BLaER1 (cell line): Measurements from ENCODE around the gene SEC24C.
"Not testable (repeated sequence)": the region's sequence is repeated elsewhere in the genome, so short reads cannot be mapped to it uniquely, and the experiment has no call there.

Experiments
- H3K27ac ChIP-seq: shearing (Covaris generic); formaldehyde crosslinking; 2 replicates; pipeline ENCODE4 v1.8.1; 2022
- H3K27me3 ChIP-seq: shearing (Covaris generic); formaldehyde crosslinking; 2 replicates; pipeline ENCODE4 v1.8.1; 2022
- H3K36me3 ChIP-seq: shearing (Covaris generic); formaldehyde crosslinking; 2 replicates; pipeline ENCODE4 v1.8.1; 2022
- H3K4me1 ChIP-seq: shearing (Covaris generic); formaldehyde crosslinking; 2 replicates; pipeline ENCODE4 v1.8.1; 2022
- H3K4me2 ChIP-seq: shearing (Covaris generic); formaldehyde crosslinking; 2 replicates; pipeline ENCODE4 v1.8.1; 2022
- H3K4me3 ChIP-seq: shearing (Covaris generic); formaldehyde crosslinking; 2 replicates; pipeline ENCODE4 v1.8.1; 2022
- H3K9ac ChIP-seq: shearing (Covaris generic); formaldehyde crosslinking; 2 replicates; pipeline ENCODE4 v1.8.1; 2022
- H3K9me3 ChIP-seq: shearing (Covaris generic); formaldehyde crosslinking; 2 replicates; pipeline ENCODE4 v1.8.1; 2022
- H4K20me1 ChIP-seq: shearing (Covaris generic); formaldehyde crosslinking; 2 replicates; pipeline ENCODE4 v1.8.1; 2022
- Cebpa-rat ChIP-seq: shearing (Covaris generic); IDR thresholded peaks from 2 replicates; pipeline ENCODE4 v1.8.1; 2022

Gene SEC24C

DNA sequence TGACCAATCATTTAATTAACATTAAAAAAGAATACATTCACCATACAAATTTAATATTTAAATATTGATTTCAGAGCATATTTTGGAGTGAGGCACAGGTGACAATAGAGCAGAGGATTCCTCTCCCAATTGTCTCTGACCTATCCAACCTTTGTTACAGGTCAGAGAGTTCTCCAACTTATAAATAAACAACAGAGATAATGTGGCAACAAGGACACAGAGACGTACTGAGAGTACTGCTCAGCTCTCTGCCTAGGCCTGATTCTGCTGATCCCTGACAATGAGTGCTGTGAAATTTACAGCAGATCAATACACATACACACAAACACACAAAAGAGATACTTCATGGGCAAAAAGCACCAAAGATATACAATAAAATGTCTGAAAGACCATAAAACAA is 27.9 kb upstream of the SEC24C start:
- Histone ChIP-seq H4K20me1 (no peaks in the 10 kb centered on the region), H3K9me3 (no peaks in the 10 kb centered on the region), H3K27me3 (no peaks in the 10 kb centered on the region), H3K27ac (no peak overlapping the region), H3K9ac (no peak overlapping the region), H3K4me2 (no peak overlapping the region), H3K4me3 (no peak overlapping the region), H3K36me3 (peaks cover 60% of the 10 kb centered on the region), H3K4me1 (peaks cover 15% of the 10 kb centered on the region)
- no peak for TF ChIP-seq Cebpa-rat

DNA sequence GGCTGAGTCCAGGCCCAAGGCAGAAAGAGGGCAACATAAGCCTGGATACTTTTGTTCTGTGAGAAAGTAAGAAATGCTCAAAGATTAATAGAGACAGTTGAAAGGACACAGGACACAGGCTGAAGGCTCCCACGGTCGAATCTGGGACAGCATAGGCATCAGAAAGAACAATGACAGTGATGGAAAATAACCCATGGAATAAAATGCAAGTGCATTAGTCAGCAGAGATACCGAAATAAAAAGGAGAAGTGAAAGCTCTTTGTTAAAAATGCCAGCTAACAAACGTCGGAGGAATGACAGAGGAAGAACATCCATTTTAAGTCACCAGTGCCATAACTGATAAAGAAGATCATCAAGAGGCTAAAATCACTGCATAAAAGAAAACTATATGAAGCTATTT is 26.6 kb upstream of the SEC24C start:
- Histone ChIP-seq H3K36me3 (peaks cover 66% of the 10 kb centered on the region), H3K4me1 (peaks cover 15% of the 10 kb centered on the region), H3K4me3 (no peak overlapping the region), H3K9ac (peak overlapping the region; percentile 45; the same call in 1 of the 2 replicates), H3K27me3 (no peaks in the 10 kb centered on the region), H4K20me1 (no peaks in the 10 kb centered on the region), H3K9me3 (no peaks in the 10 kb centered on the region), H3K27ac (peak overlapping the region; percentile 52), H3K4me2 (peak overlapping the region; percentile 37)
- TF ChIP-seq Cebpa-rat, result no peak

DNA sequence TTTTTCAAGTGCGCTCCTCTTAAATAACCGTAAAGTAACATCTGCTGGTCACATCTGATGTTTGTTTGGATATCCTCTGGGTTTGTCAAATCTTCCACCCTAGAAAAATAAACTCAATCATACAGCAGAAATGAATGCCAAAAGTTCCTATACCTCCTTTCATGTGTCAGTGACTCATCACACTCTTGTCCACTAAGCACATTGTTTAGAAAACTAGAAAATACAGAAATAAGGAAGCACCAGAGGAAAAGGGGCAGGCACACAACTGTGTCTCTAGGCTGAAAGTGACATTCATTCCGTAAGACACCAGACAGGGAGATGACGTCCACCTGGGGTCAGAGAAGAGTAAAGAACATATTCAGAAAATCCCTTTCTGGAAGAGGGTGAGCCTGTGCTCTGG is 23.6 kb upstream of the SEC24C start:
- H3K36me3 ChIP-seq, result peaks cover 78% of the 10 kb centered on the region

DNA sequence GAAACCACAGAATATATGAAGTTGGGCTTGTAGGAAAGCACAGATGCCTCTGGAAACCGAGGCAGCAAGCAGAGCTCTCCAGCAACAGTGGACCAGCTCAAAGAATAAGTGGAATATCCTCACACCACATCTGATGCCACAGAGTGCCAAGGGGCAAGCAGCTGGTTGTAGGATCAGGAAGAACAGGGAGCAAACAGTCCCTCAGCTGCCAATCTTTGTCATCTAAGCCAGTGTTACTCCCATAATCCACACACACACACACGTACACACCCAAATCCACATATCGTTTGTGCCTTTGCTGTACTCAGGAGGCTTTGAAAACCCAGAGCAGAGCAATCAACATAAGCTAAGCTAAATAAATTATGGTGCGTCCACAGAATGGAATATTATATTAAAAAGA is 20.7 kb upstream of the SEC24C start:
- Histone ChIP-seq H3K27ac (no peak overlapping the region), H3K4me1 (no peaks in the 10 kb centered on the region), H3K36me3 (peaks cover 88% of the 10 kb centered on the region), H3K9ac (no peak overlapping the region), H3K4me2 (no peak overlapping the region), H3K9me3 (no peaks in the 10 kb centered on the region), H3K4me3 (no peak overlapping the region), H4K20me1 (no peaks in the 10 kb centered on the region), H3K27me3 (no peaks in the 10 kb centered on the region)
- TF ChIP-seq Cebpa-rat, result no peak

More for the DNA sequence above, 23.6 kb upstream of the SEC24C start:
- not testable (repeated sequence) for H3K27me3 ChIP-seq, H3K4me3 ChIP-seq, H3K9me3 ChIP-seq, H4K20me1 ChIP-seq, H3K4me2 ChIP-seq, H3K27ac ChIP-seq, H3K9ac ChIP-seq
- H3K4me1 ChIP-seq, result peaks cover 15% of the 10 kb centered on the region

DNA sequence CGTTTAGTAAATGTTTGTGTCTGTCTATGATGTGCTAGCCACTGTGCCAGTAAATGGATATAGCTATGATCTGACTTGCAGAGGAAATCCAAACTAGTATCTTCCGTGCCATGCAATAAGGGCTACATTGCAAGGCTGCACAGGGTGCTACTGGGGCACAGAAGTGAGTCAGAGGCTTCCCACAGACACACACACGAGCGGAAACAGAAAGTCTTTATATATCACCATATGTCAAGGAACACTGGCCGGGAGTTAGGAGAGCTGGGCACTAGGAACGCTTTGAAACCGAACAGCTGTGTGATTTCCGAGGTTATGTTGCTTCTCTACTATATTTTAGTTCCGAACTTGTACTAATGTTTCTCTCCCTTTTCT is 14.4 kb upstream of the SEC24C start:
- Histone ChIP-seq H3K9ac (peak overlapping the region; percentile 93), H3K4me3 (peak overlapping the region; percentile 89), H3K27ac (peak overlapping the region; percentile 82), H3K4me2 (peak overlapping the region; percentile 92), H3K4me1 (peaks cover 12% of the 10 kb centered on the region), H3K36me3 (peaks cover 66% of the 10 kb centered on the region)
- not testable (repeated sequence) for H3K9me3 ChIP-seq, H4K20me1 ChIP-seq, H3K27me3 ChIP-seq

DNA sequence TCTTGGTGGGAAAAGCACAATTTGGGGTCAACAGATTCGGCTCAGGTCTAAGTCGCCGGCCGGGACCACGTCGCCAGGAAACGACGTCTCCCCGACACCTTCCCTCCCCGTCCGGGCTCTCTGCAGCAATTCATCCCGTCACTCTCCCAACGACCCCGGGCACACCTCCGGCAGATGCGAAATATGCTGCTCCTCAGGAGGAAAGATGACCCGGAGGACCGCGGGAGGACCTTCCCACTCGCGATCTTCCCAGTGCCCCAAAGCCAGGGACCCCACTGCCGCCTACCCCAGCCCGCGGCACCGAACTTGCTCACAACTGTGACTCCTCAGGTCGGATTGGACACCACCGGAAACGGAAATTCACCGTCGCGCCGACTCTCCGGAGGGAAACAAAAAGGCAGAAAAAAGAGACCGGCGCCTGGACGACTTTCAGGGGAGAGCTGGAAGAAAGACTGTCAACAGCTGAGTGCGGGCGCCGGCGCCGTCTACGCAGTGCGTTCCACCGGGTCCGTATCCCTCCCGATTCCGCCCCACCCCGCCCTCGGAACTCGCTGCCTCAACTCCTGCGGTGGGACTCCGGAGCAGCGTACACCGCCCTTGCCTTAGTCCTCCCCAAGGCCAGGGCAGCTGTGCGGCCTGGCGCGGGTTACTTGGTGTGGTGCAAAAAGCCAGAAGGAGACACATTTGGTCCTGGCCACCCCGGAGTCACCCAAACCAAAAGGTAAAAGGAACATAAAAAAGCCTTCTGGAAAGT is 13.8 kb upstream of the SEC24C start:
- Histone ChIP-seq H3K4me3 (peak overlapping the region; percentile 89), H4K20me1 (peaks cover 6% of the 10 kb centered on the region; the same call in 1 of the 2 replicates), H3K9ac (peak overlapping the region; percentile 93), H3K27ac (peak overlapping the region; percentile 82), H3K4me2 (peak overlapping the region; percentile 92), H3K36me3 (peaks cover 63% of the 10 kb centered on the region), H3K4me1 (peaks cover 12% of the 10 kb centered on the region), H3K9me3 (no peaks in the 10 kb centered on the region), H3K27me3 (no peaks in the 10 kb centered on the region)
- no peak for TF ChIP-seq Cebpa-rat

DNA sequence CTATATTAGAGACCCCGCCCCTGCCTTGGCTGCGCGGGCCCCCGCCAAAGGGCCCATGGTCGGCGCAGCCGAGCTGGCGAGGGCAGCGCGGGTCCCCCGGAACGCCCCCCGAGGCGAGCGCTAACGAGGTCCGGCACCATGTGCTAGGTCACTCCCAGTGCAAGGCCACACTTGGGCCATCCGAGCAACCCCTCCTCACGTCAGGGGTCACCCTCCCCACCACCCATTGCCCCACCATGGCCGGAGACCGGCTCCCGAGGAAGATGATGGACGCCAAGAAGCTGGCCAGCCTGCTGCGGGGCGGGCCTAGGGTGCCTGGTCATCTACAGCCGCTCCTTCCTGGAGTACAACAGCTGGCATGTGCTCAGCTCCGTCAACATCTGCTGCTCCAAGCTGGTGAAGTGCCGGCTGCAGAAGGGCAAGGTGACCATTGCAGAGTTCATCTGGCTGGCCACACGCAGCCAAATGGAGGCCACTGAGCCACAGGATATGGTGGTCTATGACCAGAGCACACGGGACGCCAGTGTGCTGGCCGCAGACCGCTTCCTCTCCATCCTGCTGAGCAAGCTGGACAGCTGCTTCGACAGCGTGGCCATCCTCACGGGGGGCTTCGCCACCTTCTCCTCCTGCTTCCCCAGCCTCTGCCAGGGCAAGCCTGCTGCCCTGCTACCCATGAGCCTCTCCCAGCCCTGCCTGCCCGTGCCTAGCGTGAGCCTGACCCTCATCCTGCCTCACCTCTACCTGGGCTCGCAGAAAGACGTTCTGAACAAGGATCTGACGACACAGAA is 12.4 kb upstream of the SEC24C start:
- no peaks in the 10 kb centered on the region for H3K9me3 ChIP-seq
- H3K9ac ChIP-seq, result peak overlapping the region; percentile 93; the same call in 1 of the 2 replicates
- H4K20me1 ChIP-seq, result peaks cover 6% of the 10 kb centered on the region; the same call in 1 of the 2 replicates
- H3K36me3 ChIP-seq, result peaks cover 49% of the 10 kb centered on the region
- no peak overlapping the region for H3K27ac ChIP-seq
- TF ChIP-seq Cebpa-rat, result no peak
- peak overlapping the region; percentile 92 for H3K4me2 ChIP-seq
- H3K27me3 ChIP-seq, result no peaks in the 10 kb centered on the region
- peak overlapping the region; percentile 89 for H3K4me3 ChIP-seq
- peaks cover 12% of the 10 kb centered on the region for H3K4me1 ChIP-seq

DNA sequence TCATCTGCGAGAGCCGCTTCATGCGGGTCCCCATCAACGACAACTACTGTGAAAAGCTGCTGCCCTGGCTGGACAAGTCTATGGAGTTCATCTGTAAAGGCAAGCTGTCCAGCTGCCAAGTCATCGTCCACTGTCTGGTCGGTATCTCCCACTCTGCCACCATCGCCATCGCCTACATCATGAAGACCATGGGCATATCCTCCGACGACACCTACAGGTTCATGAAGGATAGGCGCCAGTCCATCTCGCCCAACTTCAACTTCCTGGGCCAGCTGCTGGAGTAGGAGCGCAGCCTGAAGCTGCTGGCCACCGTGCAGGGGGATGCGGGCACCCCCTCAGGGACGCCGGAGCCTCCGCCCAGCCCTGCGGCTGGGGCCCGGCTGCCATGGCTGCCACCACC is 11.7 kb upstream of the SEC24C start:
- H3K27ac ChIP-seq, result no peak overlapping the region
- peaks cover 6% of the 10 kb centered on the region; the same call in 1 of the 2 replicates for H4K20me1 ChIP-seq
- TF ChIP-seq Cebpa-rat, result no peak
- no peaks in the 10 kb centered on the region for H3K9me3 ChIP-seq
- no peaks in the 10 kb centered on the region for H3K27me3 ChIP-seq
- H3K36me3 ChIP-seq, result peaks cover 47% of the 10 kb centered on the region
- peaks cover 12% of the 10 kb centered on the region for H3K4me1 ChIP-seq
- no peak overlapping the region for H3K9ac ChIP-seq
- no peak overlapping the region for H3K4me3 ChIP-seq
- no peak overlapping the region for H3K4me2 ChIP-seq

DNA sequence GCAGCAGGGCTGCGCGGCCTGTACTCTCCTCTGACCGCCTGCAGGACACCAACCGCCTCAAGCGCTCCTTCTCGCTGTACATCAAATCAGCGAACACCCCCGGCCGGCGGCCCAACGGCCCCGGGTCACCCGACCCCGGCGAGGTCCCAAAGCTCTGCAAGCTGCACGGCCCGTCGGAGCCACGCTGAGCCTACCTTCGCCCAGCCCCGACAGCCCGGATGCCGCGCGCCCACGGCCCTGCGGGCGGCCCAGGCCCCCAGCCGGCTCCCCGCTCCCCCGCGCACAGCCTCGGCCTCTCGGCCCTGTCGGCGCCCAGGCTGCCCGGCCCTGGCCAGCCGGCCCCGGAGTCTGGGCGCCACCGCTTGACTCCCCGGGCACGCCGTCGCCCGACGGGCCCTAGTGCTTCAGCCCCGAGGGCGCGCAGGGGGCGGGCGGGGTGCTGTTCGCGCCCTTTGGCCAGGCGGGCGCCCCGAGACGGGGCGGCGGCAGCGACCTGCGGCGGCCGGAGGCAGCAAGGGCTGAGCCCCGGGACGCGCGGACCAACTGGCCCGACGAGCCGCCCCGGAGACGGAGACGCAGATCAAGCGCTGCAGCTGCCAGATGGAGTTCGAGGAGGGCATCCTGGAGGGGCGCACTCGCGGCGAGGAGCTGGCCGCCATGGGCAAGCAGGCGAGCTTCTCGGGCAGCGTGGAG is 11.1 kb upstream of the SEC24C start:
- Histone ChIP-seq H3K9ac (no peak overlapping the region), H3K9me3 (no peaks in the 10 kb centered on the region), H3K36me3 (peaks cover 46% of the 10 kb centered on the region), H3K4me3 (no peak overlapping the region), H3K27ac (no peak overlapping the region), H3K4me1 (peaks cover 12% of the 10 kb centered on the region), H3K27me3 (no peaks in the 10 kb centered on the region), H3K4me2 (no peak overlapping the region), H4K20me1 (peaks cover 6% of the 10 kb centered on the region; the same call in 1 of the 2 replicates)
- TF ChIP-seq Cebpa-rat, result no peak
